ENCODE results near the gene IFNAR2.

DNA sequence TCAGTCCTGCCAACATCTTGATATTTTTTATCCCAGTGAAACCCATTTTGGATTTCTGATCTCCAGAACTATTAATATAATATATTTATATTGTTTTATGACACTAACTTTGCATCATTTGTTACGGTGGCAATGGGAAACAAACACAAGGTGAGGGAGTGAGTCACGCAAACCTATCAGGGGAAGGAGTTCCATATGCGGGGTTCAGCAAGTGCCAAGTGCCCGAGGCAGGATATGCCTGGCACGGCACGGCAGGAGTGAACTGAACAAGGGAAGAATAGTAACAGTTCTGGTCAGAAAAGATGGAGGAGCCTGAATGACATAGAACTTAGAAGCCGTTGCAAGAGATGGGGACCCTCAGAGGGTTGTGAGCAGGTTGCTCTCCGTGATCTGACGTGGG is 28.7 kb downstream of the IFNAR2 start:
- TF ChIP-seq, protein P1, sequence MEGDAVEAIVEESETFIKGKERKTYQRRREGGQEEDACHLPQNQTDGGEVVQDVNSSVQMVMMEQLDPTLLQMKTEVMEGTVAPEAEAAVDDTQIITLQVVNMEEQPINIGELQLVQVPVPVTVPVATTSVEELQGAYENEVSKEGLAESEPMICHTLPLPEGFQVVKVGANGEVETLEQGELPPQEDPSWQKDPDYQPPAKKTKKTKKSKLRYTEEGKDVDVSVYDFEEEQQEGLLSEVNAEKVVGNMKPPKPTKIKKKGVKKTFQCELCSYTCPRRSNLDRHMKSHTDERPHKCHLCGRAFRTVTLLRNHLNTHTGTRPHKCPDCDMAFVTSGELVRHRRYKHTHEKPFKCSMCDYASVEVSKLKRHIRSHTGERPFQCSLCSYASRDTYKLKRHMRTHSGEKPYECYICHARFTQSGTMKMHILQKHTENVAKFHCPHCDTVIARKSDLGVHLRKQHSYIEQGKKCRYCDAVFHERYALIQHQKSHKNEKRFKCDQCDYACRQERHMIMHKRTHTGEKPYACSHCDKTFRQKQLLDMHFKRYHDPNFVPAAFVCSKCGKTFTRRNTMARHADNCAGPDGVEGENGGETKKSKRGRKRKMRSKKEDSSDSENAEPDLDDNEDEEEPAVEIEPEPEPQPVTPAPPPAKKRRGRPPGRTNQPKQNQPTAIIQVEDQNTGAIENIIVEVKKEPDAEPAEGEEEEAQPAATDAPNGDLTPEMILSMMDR (conservative IDR thresholded peaks at IDR 0.05 in 1 of 2, IDR thresholded peaks at IDR 0.05 in 1 of 2; ENCODE audit: low read depth in 1 of 2, low read length in 2 of 2): no peak
- no peak for TF ChIP-seq EZH2 (IDR thresholded peaks at IDR 0.05; ENCODE audit: low read length, missing control alignments)

Measured in fibroblast of lung (primary cell).